Fibroblast of lung (primary cell): Measurements from ENCODE around the gene ALOX12.

Experiments
- CTCF ChIP-seq, 2 donors: IDR thresholded peaks in 1 of 2; conservative IDR thresholded peaks in 1 of 2; 1 replicate in 1 of 2; 2 replicates in 1 of 2; pipeline ENCODE4 v1.5.1; 2011 to 2012; ENCODE audit warnings: low read length in 2 of 2, control low read depth in 1 of 2, inconsistent platforms in 1 of 2, low read depth in 1 of 2, mild to moderate bottlenecking in 1 of 2
- EZH2 ChIP-seq: IDR thresholded peaks from 2 replicates; pipeline ENCODE4 v1.5.1; 2012; ENCODE audit warnings: low read length, control low read depth, mild to moderate bottlenecking; ENCODE audit errors: missing control alignments

GRCh38 chr17:7056386-7056785, 60.5 kb downstream of the ALOX12 start:
- TF ChIP-seq CTCF (conservative IDR thresholded peaks at IDR 0.05 in 1 of 2, IDR thresholded peaks at IDR 0.05 in 1 of 2; ENCODE audit: low read depth in 1 of 2, low read length in 2 of 2) (no peak), EZH2 (no peak)
